Skeletal muscle satellite cell (primary cell): ENCODE measurements around the gene DUSP22.

Source experiments
- H3K27me3 ChIP-seq: 2 replicates; pipeline ENCODE4 v1.7.0; 2013; ENCODE audit warnings: low read length; ENCODE audit not compliant: control insufficient read depth, insufficient read depth
- H3K36me3 ChIP-seq: 2 replicates; pipeline ENCODE4 v1.7.0; 2013; ENCODE audit warnings: mild to moderate bottlenecking, control low read depth, low read length; ENCODE audit not compliant: insufficient read depth
- H3K4me1 ChIP-seq: 2 replicates; pipeline ENCODE4 v1.7.0; 2013; ENCODE audit warnings: low read length; ENCODE audit not compliant: control insufficient read depth, insufficient read depth
- H3K4me2 ChIP-seq: 2 replicates; pipeline ENCODE4 v1.7.0; 2013; ENCODE audit warnings: mild to moderate bottlenecking, low read length
- H3K4me3 ChIP-seq: 2 replicates; pipeline ENCODE4 v1.7.0; 2013; ENCODE audit warnings: low read length
- H3K9ac ChIP-seq: 2 replicates; pipeline ENCODE4 v1.7.0; 2013; ENCODE audit warnings: mild to moderate bottlenecking, low read depth, low read length, moderate library complexity
- H3K9me3 ChIP-seq: replicated peaks from 2 replicates; pipeline ENCODE4 v1.7.0; 2013; ENCODE audit warnings: mild to moderate bottlenecking, control low read depth, low read length

Gene DUSP22

DNA sequence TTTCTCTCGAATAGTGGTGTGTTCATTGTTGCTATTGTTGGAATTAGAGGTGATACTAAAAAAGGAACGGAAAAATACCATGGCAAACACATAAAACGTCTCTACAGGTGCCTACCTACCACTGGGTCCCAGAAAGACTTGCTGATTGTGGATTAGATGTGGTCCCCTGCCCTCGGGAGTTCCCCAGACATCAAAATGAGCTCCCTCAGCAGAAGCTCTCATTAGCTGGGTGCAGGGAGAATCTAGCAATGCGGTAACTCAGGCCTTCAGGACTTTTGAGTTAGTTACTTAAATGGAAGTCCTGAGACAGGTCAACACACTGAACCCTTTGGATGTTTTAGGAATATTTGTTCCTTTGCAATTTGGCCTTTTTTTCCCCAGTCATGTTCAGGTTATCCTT is 105.3 kb downstream of the DUSP22 start:
- H3K27me3 ChIP-seq = peaks cover 77% of the 10 kb centered on the region
- H3K4me1 ChIP-seq = peaks cover 7% of the 10 kb centered on the region
- H3K4me2 ChIP-seq = no peak overlapping the region
- H3K36me3 ChIP-seq = no peaks in the 10 kb centered on the region
- H3K9me3 ChIP-seq = no peaks in the 10 kb centered on the region
- no peak overlapping the region for H3K4me3 ChIP-seq
- H3K9ac ChIP-seq = no peak overlapping the region

DNA sequence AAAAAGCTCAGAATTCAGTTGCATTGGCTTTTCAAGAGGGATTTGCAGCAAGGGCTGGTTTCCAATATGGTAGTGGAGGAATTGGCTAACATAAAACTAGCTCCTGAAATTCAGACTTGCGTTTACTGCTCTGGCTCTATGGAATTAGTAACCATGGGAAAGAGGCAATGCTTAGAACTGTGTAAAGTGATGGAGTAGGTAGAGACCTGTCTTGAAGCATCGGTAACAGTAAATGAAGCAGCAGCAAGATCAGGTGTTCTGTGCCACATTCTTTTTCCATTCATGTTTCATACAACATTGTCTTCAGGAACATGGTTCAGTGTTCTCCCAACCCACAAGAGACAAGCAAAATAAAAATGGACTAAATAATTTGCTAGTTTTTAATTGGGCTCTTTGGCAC is 105.8 kb downstream of the DUSP22 start:
- Histone ChIP-seq H3K36me3 (no peaks in the 10 kb centered on the region), H3K4me1 (peaks cover 6% of the 10 kb centered on the region), H3K9ac (no peak overlapping the region), H3K27me3 (peaks cover 72% of the 10 kb centered on the region), H3K4me3 (no peak overlapping the region), H3K9me3 (no peaks in the 10 kb centered on the region), H3K4me2 (no peak overlapping the region)

DNA sequence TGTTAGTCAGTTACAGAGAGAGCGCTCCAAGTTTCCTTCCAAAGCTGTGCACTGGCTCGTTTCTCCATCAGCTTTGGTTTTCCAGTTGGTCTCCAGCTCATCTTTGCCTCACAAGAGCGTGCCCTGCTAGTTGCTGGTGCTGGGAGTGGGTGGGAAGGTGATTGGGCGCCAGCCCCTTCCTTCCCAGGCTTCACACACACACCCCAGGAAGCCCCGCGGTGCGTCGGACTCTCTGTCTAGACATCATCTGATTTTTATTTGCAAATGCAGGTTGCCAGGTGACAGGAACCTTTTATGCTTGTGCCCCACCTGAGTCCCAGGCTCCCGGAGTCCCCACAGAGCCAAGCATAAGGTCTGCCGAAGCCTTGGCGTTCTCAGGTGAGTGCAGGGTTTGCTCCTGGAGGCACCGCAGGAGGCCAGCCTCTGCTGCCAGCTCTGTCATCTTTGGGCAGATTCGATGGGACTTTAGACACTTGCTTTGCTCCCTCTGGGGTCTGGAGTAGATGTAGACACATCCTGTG is 106.3 kb downstream of the DUSP22 start:
- no peak overlapping the region for H3K9ac ChIP-seq
- no peaks in the 10 kb centered on the region for H3K9me3 ChIP-seq
- H3K36me3 ChIP-seq = no peaks in the 10 kb centered on the region
- peaks cover 67% of the 10 kb centered on the region for H3K27me3 ChIP-seq
- peaks cover under 1% of the 10 kb centered on the region for H3K4me1 ChIP-seq
- no peak overlapping the region for H3K4me3 ChIP-seq
- H3K4me2 ChIP-seq = no peak overlapping the region

DNA sequence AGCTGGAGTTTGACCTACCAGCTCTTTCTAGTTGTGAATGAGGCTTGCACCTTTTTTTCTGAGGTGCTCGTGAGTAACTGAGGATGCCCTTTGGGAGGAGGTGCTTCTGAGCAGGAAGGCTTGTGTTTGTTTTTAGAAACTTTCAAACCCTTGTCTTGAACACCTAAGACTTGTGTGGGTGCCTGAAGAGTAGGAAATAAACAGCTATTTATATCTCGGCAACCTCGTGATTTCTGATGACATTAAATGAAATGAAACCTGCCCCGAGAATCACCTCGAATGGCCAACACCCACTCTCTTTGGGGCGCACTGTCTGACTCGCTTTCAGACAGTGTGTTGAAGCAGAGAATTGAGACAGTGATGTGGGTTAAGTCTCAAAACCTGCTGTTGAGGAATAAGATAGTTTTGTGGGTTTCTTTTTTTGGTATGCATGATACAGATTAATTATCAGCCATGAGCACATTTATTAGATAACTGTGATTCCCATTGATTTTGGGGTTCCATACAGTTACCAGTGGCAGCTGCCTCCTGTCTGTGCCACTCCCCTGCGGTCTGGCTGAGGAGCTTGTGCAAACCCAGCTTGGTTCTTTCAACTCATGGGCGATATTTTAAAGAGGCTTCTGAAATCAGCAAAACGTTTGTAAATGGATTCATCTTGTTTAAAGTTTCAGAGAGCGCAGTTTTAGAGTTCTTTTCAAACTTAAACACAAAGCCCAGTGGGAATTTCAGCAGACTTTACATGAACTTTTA is 107.7 kb downstream of the DUSP22 start:
- no peaks in the 10 kb centered on the region for H3K4me1 ChIP-seq
- H3K9ac ChIP-seq = no peak overlapping the region
- H3K4me3 ChIP-seq = no peak overlapping the region
- no peaks in the 10 kb centered on the region for H3K36me3 ChIP-seq
- no peak overlapping the region for H3K4me2 ChIP-seq
- H3K9me3 ChIP-seq = no peaks in the 10 kb centered on the region
- peaks cover 53% of the 10 kb centered on the region for H3K27me3 ChIP-seq

DNA sequence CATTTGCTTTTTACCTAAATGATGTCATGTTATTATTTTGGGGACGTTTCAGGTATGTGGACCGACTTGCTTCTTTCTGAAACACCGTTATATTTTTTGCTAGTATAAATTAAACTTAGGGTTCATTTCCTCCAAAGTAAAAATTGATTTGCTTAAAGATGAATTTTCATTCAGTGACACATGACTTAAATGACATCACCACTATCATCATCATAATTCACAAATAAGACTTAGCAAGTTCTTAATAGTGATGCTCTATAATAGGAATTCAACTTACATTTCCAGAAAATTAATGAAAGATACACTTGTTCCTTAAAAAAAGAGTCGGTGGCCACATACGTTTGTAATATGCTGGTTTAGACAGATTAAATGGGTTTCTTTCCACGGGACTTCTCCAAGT is 108.5 kb downstream of the DUSP22 start:
- no peak overlapping the region for H3K9ac ChIP-seq
- no peak overlapping the region for H3K4me2 ChIP-seq
- H3K4me1 ChIP-seq = no peaks in the 10 kb centered on the region
- H3K9me3 ChIP-seq = no peaks in the 10 kb centered on the region
- no peak overlapping the region for H3K4me3 ChIP-seq
- peaks cover 49% of the 10 kb centered on the region for H3K27me3 ChIP-seq
- no peaks in the 10 kb centered on the region for H3K36me3 ChIP-seq
